Right kidney (tissue), 1 donor: Measurements from ENCODE around the gene TMEM108.

Experiments used
- DNase-seq: peaks from one replicate; pipeline ENCODE4 v3.0.0-alpha.2; 2016

TMEM108 gene

DNA sequence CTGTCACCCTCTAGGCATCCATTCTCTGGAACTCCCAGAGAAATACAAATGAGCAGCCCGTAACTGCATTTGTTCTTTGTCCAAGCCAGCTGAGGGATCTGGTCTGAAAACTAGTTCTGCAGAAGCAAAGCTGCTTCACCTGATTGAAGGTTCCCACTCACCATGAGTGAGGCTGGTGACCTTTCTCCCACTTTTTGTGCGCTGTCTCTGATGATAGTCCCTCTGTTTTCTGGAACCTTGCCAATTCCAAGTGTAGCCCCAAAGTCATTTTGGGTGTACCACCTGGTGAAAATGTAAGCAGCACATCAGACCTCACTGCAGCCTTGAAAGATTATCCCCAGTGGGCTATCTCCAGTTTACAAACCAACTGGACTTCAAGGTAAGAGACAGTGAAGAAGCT, 322.3 kb downstream of the TMEM108 start:
- DNase-seq, result no peak

DNA sequence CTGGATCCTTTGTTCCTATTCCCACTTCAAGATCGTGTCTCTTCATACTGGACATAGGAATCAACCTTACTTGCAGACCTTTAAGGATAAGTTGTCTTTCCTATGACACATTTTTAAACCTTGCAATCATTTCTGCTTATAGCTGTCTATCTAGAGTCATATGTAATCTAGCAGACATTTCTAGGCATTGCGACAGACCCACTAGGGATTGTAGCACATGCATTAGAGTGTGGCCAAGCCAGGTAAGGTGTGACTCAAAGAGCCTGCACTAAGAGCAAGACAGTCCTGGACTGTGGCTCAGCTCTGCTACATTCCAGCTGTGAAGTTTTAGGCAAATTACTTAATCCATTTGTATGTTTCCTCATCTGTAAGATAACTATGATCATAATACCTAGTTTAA, 322.8 kb downstream of the TMEM108 start:
- no peak for DNase-seq

DNA sequence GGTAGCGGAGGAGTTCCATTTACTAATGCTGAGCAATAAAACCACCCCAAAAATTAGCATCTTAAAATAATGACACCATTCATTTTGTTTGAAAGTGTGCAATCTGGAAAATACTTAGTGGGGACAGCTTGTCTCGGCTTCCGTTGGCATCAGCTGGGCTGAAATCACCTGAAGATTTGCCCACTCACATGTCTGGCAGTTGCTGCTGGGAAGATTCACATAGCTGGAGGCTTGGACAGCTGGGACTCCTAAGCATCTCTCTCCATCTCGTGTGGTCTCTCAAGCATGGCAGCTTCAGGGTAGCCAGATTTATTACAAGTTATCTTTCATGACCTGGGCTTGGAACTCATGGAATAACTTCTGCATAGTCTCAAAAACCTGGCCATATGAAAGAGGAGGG, 323.2 kb downstream of the TMEM108 start:
- no peak for DNase-seq

DNA sequence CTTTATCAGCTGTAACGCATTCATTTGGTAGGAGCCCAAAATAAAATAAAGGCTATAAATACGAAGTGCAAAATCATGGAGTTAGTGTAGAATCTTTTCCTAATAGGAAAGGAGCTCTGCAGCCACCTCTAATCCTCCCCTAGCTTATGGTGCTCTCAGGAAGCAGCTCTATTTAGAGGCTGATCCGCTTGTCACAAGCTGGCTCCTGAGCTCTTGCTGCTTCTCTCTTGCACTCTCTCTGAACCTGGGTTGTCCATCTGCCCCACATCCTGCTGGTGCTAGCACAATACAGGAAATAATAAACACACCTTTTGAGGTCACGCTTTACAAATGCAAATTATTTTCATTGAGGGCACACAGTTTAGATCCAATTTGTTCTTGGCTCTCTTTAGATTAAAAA, 324.3 kb downstream of the TMEM108 start:
- DNase-seq, result no peak

DNA sequence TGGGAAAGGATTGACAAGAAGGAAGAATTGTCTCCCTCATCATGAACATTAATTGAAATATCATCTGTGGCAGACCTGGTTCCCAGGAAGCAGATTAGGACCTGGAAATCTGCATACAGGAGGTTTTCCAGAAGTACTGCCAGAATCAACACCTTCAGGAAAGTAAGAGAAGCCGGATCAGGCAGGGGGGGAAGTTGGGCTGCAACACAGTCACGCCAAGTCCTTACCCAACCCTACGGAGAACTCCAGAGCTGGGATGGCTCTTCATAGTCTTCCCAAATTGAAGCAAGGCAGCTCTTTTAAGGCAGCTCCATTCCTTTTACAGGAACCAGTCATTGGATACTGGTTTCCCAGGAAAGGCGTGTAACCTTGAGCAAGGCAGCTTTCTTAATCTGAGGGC, 326.5 kb downstream of the TMEM108 start:
- no peak for DNase-seq

GRCh38 chr3:133366921-133367320, 328.7 kb downstream of the TMEM108 start:
- DNase-seq, result no peak

GRCh38 chr3:133367403-133367802, 329.2 kb downstream of the TMEM108 start:
- no peak for DNase-seq

- no peak for DNase-seq
Measured at GRCh38 chr3:133367956-133368355, 329.8 kb downstream of the TMEM108 start.

DNA sequence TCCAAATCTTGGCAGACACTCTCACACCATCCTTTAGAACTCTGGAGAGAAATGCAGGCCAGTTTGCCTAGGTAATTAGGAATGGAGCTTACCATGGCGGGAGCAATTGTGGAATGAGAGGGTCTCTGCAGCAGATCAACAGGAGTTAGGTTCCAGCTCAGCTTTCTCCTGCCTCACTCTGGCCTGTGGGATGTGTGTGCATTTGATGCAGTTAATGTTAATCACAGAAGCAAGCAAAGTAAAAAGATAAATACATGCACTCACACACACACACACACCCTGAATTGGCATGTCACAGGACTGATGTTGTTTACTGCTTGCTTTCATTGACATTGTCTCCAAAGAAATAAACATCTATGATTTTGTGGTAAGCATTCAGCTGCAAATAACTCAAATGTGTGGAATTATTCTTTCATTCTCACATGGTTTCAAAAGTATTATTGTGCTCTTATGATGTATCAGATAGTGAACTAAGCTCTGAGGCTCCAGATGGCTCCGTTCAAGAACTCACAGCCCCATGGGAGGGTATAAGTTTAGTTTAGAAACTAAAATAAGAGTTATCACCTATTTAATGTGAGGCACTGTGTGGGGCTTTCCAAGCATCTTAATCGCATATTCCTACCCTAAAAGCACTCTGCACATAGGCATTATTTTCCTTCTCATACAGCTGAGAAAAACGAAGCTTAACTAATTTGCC, 330.3 kb downstream of the TMEM108 start:
- DNase-seq, result no peak

DNA sequence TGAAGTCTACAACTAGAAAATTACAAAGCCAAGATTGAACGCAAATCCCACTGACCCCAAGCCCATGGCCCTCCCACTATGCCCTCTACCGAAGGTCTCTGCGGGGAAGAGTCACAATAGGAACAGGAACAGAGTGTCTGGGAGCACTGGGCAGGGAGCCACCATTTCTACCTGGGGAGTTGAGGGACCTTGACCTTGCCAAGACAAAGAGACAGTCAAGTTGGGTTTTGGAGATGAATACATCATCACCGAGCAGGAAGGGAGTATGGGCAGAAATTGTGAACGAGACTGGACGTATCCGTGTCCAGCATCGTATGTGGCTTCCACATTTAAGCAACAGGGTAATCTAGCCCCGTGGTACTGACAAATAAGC, 330.9 kb downstream of the TMEM108 start:
- no peak for DNase-seq

DNA sequence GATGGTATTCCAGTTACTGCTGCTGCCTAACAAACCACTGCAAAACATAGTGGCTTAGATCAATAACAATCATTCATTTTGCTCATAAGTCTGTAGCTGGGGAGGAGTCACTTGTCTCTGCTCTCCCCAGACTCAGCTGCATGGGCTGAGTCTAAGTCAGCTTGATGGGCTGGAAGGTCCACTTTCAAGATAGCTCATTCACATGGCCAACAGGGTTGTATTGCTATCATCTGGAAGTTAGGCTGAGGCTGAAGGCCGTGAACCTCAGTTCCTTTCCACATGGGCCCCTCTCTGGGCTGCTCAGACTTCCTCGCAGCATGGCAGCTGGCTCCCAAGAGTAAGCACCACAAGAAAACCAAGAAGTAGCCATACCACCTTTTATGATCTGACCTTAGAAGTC, 333.0 kb downstream of the TMEM108 start:
- no peak for DNase-seq

DNA sequence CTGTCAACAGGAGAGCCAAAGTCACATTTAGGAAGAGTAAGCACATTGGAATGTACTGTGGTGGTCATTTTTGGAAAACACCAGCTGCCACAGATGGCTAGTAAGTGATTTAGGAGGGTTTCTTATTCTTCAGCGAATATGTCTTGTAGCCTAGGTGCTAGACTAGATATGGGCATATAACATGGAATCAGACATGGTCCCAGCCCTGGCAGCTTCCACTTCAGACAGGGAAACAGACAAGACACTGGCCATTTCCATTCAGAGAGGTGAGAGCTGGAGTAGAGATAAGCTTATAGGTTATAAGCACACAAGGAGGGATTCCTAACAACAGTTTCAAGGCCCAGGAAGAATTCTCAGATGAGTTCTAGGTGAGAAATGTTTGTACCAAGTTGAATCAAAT, 333.5 kb downstream of the TMEM108 start:
- no peak for DNase-seq

- DNase-seq, result no peak
Measured at GRCh38 chr3:133374708-133375402, 336.7 kb downstream of the TMEM108 start.

GRCh38 chr3:133375403-133375745, 337.2 kb downstream of the TMEM108 start:
- DNase-seq, result no peak

GRCh38 chr3:133376810-133377209, 338.6 kb downstream of the TMEM108 start:
- no peak for DNase-seq

- no peak for DNase-seq
Measured at GRCh38 chr3:133377396-133377795, 339.2 kb downstream of the TMEM108 start.

DNA sequence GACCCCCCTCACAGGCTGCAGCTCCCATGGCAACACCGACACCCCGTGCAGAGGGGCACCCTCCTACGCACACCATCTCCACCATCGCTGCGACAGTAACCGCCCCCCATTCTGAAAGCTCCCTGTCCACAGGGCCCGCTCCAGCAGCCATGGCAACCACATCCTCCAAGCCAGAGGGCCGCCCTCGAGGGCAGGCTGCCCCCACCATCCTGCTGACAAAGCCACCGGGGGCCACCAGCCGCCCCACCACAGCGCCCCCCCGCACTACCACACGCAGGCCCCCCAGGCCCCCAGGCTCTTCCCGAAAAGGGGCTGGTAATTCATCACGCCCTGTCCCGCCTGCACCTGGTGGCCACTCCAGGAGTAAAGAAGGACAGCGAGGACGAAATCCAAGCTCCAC, 341.7 kb downstream of the TMEM108 start:
- DNase-seq, result no peak

GRCh38 chr3:133380481-133381225, 342.5 kb downstream of the TMEM108 start:
- DNase-seq, result no peak

- no peak for DNase-seq
Measured at GRCh38 chr3:133381346-133382109, 343.3 kb downstream of the TMEM108 start.

DNA sequence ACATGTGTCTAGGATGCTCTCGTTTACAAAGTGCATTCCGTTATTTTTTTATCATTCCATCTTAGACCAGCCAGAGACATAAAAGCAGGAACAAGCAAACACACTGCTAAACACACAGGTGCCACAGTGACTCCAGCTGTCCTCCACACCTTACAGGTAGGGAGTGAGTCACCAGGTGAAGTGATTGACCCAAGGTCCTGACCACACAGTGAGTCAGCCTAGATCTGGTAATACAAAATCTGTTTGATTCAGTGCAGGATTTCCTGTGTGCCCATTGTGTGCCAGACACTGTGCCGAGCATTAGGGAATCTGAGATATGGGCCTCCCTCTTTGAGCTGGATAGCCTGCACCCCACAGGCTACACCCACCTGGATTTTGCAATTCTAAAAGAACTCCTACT, 345.0 kb downstream of the TMEM108 start:
- no peak for DNase-seq

DNA sequence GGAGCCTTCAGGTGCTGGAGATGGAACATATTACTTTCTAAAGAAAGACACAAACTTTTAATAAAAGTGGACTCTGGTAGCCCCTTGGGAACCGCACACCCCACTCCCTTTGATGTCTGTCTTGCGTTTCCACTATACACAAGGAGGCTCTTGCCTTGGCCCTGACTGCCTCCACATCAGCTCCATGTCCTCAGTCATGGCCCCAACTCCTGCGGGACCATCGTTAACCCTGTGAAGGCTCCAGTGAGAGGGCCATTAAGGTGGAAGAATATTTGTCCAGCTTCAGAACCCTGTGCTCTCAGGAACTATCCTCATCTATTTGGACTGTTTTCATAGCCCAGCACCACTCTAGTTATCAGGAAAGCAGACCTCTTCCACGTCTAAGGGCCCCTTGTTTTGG, 345.6 kb downstream of the TMEM108 start:
- DNase-seq, result no peak

DNA sequence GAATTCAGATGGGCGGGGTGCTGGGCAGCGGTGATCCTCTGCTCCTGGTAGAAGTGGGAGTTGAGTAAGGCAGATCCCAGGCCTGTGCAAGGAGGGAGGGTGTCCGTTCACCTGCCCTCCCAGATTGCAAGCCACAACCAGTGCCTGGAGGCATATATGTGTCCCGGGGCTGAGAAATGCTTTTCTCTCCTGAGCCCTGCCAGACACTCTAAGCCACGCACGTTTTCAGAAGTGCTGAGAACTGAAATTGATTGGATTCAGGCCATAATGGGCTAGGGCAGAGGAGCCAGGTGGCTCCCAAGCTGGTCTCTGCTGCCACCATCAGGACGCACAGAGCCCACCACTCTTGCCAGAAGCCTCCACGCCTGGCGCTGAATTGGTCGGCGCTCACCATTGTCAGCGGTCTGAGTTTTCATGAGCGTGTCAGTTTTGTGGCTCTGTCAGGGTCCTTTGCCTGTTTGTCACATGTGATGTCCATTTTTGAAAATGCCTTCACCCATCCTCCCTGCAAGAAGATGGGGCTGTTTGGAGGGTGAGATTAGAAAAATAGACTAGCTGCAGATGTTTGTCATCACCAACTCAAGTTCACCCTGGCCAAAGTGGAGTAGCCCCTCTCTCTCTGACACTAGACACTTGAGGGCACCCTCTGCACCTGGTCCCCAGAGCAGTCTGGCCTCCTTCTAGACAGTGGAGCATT, 346.3 kb downstream of the TMEM108 start:
- peak; percentile 57 for DNase-seq
